Choroid plexus epithelial cell (primary cell): ENCODE data around the gene NAE1.
"Not testable (repeated sequence)": the region's sequence is repeated elsewhere in the genome, so short reads cannot be mapped to it uniquely, and the experiment has no call there.

Experiments used
- DNase-seq: peaks from one replicate; pipeline ENCODE4 v3.0.0-alpha.2; 2010; ENCODE audit warnings: low read depth
- H3K4me3 ChIP-seq: 2 replicates; pipeline ENCODE4 v1.5.1; 2011; ENCODE audit warnings: low read depth, mild to moderate bottlenecking, control low read depth, low read length, moderate library complexity
- CTCF ChIP-seq: conservative IDR thresholded peaks from 2 replicates; pipeline ENCODE4 v1.5.1; 2011; ENCODE audit warnings: low read depth, mild to moderate bottlenecking, control low read depth, inconsistent platforms, low read length, moderate library complexity

The NAE1 gene

DNA sequence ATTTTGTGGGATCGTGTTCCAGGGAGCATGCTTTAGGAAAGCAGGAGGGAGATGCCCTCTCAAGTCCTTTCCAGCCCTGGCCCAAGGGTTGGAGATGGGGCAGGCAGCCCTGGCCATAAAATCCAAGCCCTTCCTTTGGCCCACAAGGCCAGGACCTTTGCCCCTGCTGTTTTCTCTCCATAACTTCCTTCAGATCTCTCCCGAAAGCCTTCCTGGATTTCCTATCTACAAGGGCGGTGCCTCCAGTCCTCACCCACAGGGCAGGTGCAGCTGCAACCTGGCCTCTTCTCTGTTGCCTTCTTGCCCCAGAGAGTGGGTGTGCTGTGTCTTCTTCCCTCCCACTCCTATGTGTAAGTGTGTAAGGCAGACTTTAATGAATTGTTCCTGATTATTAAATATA, 41.1 kb upstream of the NAE1 start:
- H3K4me3 ChIP-seq = no peak overlapping the region
- DNase-seq = no peak
- TF ChIP-seq CTCF = no peak

GRCh38 chr16:66871363-66871762, 40.6 kb upstream of the NAE1 start:
- not testable (repeated sequence) for DNase-seq, H3K4me3 ChIP-seq

DNA sequence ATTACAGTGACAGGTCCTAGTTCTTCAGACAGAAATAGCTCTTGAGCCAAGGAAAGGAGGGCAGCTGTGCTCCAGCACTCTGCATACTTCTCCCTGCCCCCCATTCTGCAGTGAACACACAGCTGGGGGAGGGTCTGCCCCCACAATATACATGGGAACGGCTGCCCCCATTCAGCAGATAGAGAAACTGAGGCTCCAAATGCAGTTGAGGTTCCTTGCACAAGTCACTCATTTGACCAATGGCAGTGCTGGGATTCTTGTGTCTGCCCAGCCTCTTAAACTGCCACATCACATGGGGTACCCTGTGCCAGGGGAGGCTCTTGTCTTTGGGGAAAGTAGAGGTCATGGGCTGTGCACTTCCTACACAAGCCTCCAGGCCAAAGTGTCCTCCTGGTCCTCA, 38.6 kb upstream of the NAE1 start:
- no peak for DNase-seq
- TF ChIP-seq CTCF = no peak
- no peak overlapping the region for H3K4me3 ChIP-seq

- no peak overlapping the region for H3K4me3 ChIP-seq
- no peak for TF ChIP-seq CTCF
- DNase-seq = no peak
Observed at GRCh38 chr16:66863707-66864106, 32.9 kb upstream of the NAE1 start.

- no peak overlapping the region for H3K4me3 ChIP-seq
- no peak for TF ChIP-seq CTCF
- DNase-seq = no peak
Observed at GRCh38 chr16:66862023-66862520, 31.3 kb upstream of the NAE1 start.

- no peak for DNase-seq
- TF ChIP-seq CTCF = no peak
- no peak overlapping the region for H3K4me3 ChIP-seq
Observed at GRCh38 chr16:66859397-66860068, 28.8 kb upstream of the NAE1 start.

- TF ChIP-seq CTCF = no peak
- no peak for DNase-seq
- no peak overlapping the region for H3K4me3 ChIP-seq
Observed at GRCh38 chr16:66858740-66859396, 28.1 kb upstream of the NAE1 start.
